Stimulated activated CD8-positive, alpha-beta memory T cell treated with anti-CD3 and anti-CD28 coated beads, Interleukin-4, amount 100 ng/mL, for 48 hours (primary cell): Measurements from ENCODE around the gene IPPK.

Source experiments
- DNase-seq: peaks from one replicate; pipeline ENCODE4 v3.0.0-alpha.2; 2020

The IPPK gene

GRCh38 chr9:92655896-92656536, 13.9 kb downstream of the IPPK start:
- no peak for DNase-seq

GRCh38 chr9:92655366-92655765, 14.6 kb downstream of the IPPK start:
- no peak for DNase-seq

- DNase-seq: no peak
Observed at GRCh38 chr9:92654481-92655301, 15.2 kb downstream of the IPPK start.

- no peak for DNase-seq
Observed at GRCh38 chr9:92652461-92652860, 17.5 kb downstream of the IPPK start.

GRCh38 chr9:92650839-92651621, 18.9 kb downstream of the IPPK start:
- no peak for DNase-seq

GRCh38 chr9:92650296-92650695, 19.6 kb downstream of the IPPK start:
- DNase-seq: no peak

- DNase-seq: no peak
Observed at GRCh38 chr9:92649007-92649406, 20.9 kb downstream of the IPPK start.

GRCh38 chr9:92648474-92648971, 21.4 kb downstream of the IPPK start:
- DNase-seq: no peak

- DNase-seq: peak; percentile 11
Observed at GRCh38 chr9:92647671-92648473, 22.1 kb downstream of the IPPK start.

- DNase-seq: no peak
Observed at GRCh38 chr9:92645041-92645440, 24.9 kb downstream of the IPPK start.

GRCh38 chr9:92644278-92644677, 25.7 kb downstream of the IPPK start:
- DNase-seq: peak; percentile 9

GRCh38 chr9:92642564-92642963, 27.4 kb downstream of the IPPK start:
- DNase-seq: peak; percentile 6

- peak; percentile 4 for DNase-seq
Observed at GRCh38 chr9:92642041-92642451, 27.9 kb downstream of the IPPK start.

GRCh38 chr9:92641092-92641809, 28.7 kb downstream of the IPPK start:
- DNase-seq: peak; percentile 10

- peak; percentile 6 for DNase-seq
Observed at GRCh38 chr9:92640398-92641091, 29.4 kb downstream of the IPPK start.

GRCh38 chr9:92639791-92640271, 30.1 kb downstream of the IPPK start:
- peak; percentile 17 for DNase-seq

- peak; percentile 12 for DNase-seq
Observed at GRCh38 chr9:92639124-92639523, 30.8 kb downstream of the IPPK start.

- DNase-seq: peak; percentile 10
Observed at GRCh38 chr9:92638621-92639101, 31.3 kb downstream of the IPPK start.

- peak; percentile 8 for DNase-seq
Observed at GRCh38 chr9:92637886-92638620, 31.9 kb downstream of the IPPK start.

- peak; percentile 16 for DNase-seq
Observed at GRCh38 chr9:92637326-92637725, 32.6 kb downstream of the IPPK start.
